ENCODE results near the gene MYCBP2.

- TF ChIP-seq CTCF (IDR thresholded peaks at IDR 0.05) (no peak), POLR2A (IDR thresholded peaks at IDR 0.05) (no peak)
These were observed 1.9 kb upstream of the MYCBP2 start for GRCh38 chr13:77328819-77329132.
